ENCODE results near the gene GLI3. TPM values are rescaled to one million over a fixed set of nuclear protein-coding genes. Genes with fewer than 3 reads are reported as not detected.

GLI3 gene
- total and polyA plus RNA-seq, 2 of the 8 experiments (the other 6 are each of a cell fraction or from before 2014, with no cell fraction given) = 8.0 to 31.1 TPM

- Histone ChIP-seq H3K27ac (ENCODE audit: low read depth, low read length) (no peak overlapping the region), H2BK5ac (ENCODE audit: low read depth, low read length) (no peak overlapping the region), H3K4ac (replicated peaks; ENCODE audit: insufficient read length, low read depth, low read length) (no peak overlapping the region), H3K18ac (ENCODE audit: extremely low read depth, low read length) (no peak overlapping the region), H4K5ac (ENCODE audit: insufficient read length, low read depth, low read length) (no peak overlapping the region), H4K20me1 (replicated peaks in 1 of 2; ENCODE audit: control insufficient read depth in 1 of 2, insufficient read depth in 2 of 2, low read length in 2 of 2) (peaks cover 2 to 3% of the 10 kb centered on the region in 2 experiments), H2AK5ac (ENCODE audit: low read depth, low read length) (no peak overlapping the region), H3K4me2 (ENCODE audit: insufficient read depth in 1 of 2, low read depth in 2 of 2, low read length in 2 of 2) (no peak overlapping the region), H3K4me1 (replicated peaks in 1 of 4; ENCODE audit: control insufficient read depth in 3 of 4, insufficient read depth in 4 of 4, low read length in 3 of 4) (peaks cover 2 to 12% (median 7%) of the 10 kb centered on the region in 4 experiments; a peak in 4 of 7 replicates), H2BK20ac (ENCODE audit: low read length) (no peak overlapping the region), H3K79me1 (ENCODE audit: low read depth, low read length) (peaks cover 3% of the 10 kb centered on the region; the same call in 1 of the 2 replicates), H2BK15ac (ENCODE audit: low read length) (no peak overlapping the region), H4K91ac (replicated peaks; ENCODE audit: insufficient read length, low read length) (no peak overlapping the region), H3K9me3 (ENCODE audit: insufficient read depth in 2 of 2, low read depth in 1 of 2, low read length in 1 of 2) (no peaks in the 10 kb centered on the region), H3K23ac (ENCODE audit: insufficient read length) (no peak overlapping the region), H4K8ac (ENCODE audit: extremely low read depth, insufficient read depth, low read length) (no peak overlapping the region), H2AFZ (ENCODE audit: low read length) (no peak overlapping the region), H3K56ac (replicated peaks; ENCODE audit: insufficient read length, low read depth, low read length) (no peak overlapping the region), H3K79me2 (ENCODE audit: control insufficient read depth in 1 of 2, insufficient read depth in 2 of 2, low read length in 2 of 2) (peaks cover 0 to 3% of the 10 kb centered on the region in 2 experiments; a peak in 1 of 4 replicates), H3K4me3 (ENCODE audit: extremely low read depth in 1 of 4, insufficient read depth in 2 of 4, low read depth in 3 of 4, low read length in 4 of 4) (no peak overlapping the region), H2BK120ac (replicated peaks; ENCODE audit: low read depth, low read length) (no peak overlapping the region), H3K23me2 (ENCODE audit: low read depth, low read length) (no peaks in the 10 kb centered on the region), H3K9ac (replicated peaks in 1 of 4; ENCODE audit: extremely low read depth in 1 of 4, low read depth in 3 of 4, low read length in 3 of 4) (no peak overlapping the region), H3K27me3 (replicated peaks in 1 of 4; ENCODE audit: control insufficient read depth in 3 of 4, extremely low read depth in 1 of 4, insufficient read depth in 3 of 4, low read length in 3 of 4) (no peaks in the 10 kb centered on the region), H3K36me3 (ENCODE audit: control insufficient read depth in 2 of 4, insufficient read depth in 4 of 4, low read length in 3 of 4) (no peaks in the 10 kb centered on the region), H3K14ac (ENCODE audit: insufficient read length) (no peak overlapping the region), H2BK12ac (ENCODE audit: low read depth, low read length) (no peak overlapping the region)
- CTCF ChIA-PET (ENCODE audit: partially characterized antibody) = interaction anchor here (0.8 to 5.1 kb wide), 4 partner anchors 10 to 17 kb away, joined by 3 to 19 read pairs (median 4); no protein-coding TSS in a partner anchor
- 94% methylated on average over 4 of the region's 4 CpGs; no CpG with 5 or more reads in 1 of the 2 experiments for WGBS, 2 experiments (ENCODE audit: extremely low coverage in 1 of 2, insufficient coverage in 1 of 2, insufficient read length in 1 of 2, insufficient replicate concordance in 2 of 2, low coverage in 1 of 2, low lambda C conversion rate in 2 of 2, missing lambda C conversion rate in 1 of 2)
- POLR2A ChIA-PET (ENCODE audit: partially characterized antibody) = no interaction called here
- FAIRE-seq (no peak), DNase-seq (ENCODE audit: low read depth in 1 of 2, low spot score in 2 of 2) (peak in 1 of 2 experiments; percentile 26)
- no peak for TF ChIP-seq RAD21 (IDR thresholded peaks at IDR 0.05 in 1 of 2, conservative IDR thresholded peaks at IDR 0.05 in 1 of 2; ENCODE audit: low read depth in 2 of 2, low read length in 2 of 2)
- TF ChIP-seq, protein P1, sequence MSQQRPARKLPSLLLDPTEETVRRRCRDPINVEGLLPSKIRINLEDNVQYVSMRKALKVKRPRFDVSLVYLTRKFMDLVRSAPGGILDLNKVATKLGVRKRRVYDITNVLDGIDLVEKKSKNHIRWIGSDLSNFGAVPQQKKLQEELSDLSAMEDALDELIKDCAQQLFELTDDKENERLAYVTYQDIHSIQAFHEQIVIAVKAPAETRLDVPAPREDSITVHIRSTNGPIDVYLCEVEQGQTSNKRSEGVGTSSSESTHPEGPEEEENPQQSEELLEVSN (IDR thresholded peaks at IDR 0.05) = no peak
- no peak for TF ChIP-seq BRCA1 (IDR thresholded peaks at IDR 0.05; ENCODE audit: low read depth, low read length)
- TF ChIP-seq GABPA (IDR thresholded peaks at IDR 0.05; ENCODE audit: borderline replicate concordance, insufficient read depth, low read length) = no peak
These were observed 94.9 kb downstream of the GLI3 start for GRCh38 chr7:42142089-42142488.
